ENCODE data around the gene RNF207. TPM values are rescaled to one million over a fixed set of nuclear protein-coding genes. Genes with fewer than 3 reads are reported as not detected.

Gene RNF207
- total RNA-seq, 1 experiment from 2014 or later = 4.9 TPM

DNA sequence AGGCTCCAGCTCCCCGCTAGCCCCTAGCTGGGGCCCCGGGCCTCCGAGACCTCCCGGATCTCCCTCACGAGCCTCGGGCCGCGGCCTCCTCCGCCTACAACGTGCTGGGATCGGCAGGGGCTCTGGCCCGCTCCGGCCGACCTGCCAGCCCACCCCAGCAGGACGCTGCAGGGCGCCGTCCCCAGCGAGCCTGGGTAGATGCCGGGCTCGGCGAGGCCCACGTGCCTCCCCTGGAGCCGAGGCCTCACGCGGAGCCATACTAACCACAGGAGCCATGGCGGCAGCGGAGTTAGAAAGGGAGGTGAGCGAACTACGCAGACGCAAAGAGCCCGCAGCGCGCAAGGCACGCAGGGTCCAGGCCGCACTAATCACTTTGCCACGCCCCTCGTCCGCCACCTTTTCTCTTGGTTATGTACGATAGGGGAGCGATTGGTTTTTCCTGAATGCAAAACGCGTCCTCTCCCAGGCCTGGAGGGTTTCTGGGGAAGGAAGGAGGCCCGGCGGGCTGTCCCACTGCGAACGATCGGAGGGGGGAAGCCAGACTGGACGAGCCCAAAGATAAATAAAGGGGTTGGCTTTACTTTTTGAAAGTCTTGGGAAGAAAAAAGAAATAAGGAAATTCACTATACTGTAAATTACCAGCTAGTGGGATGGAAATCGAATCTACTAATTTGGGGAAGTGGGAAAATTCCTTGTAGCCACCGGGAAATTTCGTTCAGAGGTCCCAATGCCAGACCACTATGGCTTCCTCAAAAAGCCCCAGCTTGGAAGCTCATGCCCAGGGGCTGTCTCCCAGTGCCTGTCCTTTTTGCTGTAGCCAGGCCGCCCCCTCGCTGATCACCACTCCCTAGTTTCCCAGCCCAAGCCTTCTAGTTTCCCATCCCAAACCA lies 6.4 kb upstream of the RNF207 start, which contains the start of gene RPL22:
Gene RPL22 (minus strand): TSS at position 298 of the 890 bp plus-strand sequence. CDS start 22 bp downstream, at position 276.
- Mint-ChIP-seq H3K4me3 (peak within 1 kb of the TSS; percentile 90 to 94), H3K4me1 (peaks cover 32 to 40% of the 10 kb centered on the region in 2 experiments), H3K27me3 (ENCODE audit: low read depth) (peaks cover 3% of the 10 kb centered on the region; the same call in 1 of the 2 replicates), H3K9me3 (no peaks in the 10 kb centered on the region), H3K27ac (peak within 1 kb of the TSS; percentile 92 to 99 (median 98)), H3K36me3 (ENCODE audit: insufficient read depth in 1 of 3, low read depth in 3 of 3) (peaks cover 30 to 40% (median 33%) of the 10 kb centered on the region in 3 experiments)
- peak within 1 kb of the TSS; percentile 90 for H3K14ac ChIP-seq (ENCODE audit: insufficient read depth, low read length)
- no peak within 1 kb of the TSS for H3K23ac ChIP-seq (ENCODE audit: insufficient read length, low read depth, low read length)
- peak within 1 kb of the TSS; percentile 98 for H3K9ac ChIP-seq (ENCODE audit: extremely low read depth, insufficient read length, low read length)
- peaks cover 25% of the 10 kb centered on the region; the same call in 1 of the 2 replicates for H3K79me2 ChIP-seq (ENCODE audit: insufficient read depth, low read length)
- no peaks in the 10 kb centered on the region for H3K27me3 ChIP-seq (ENCODE audit: insufficient read depth, low read length)
- H2AK5ac ChIP-seq (ENCODE audit: insufficient read length, low read length) = no peak within 1 kb of the TSS
- TF ChIP-seq, protein P1, sequence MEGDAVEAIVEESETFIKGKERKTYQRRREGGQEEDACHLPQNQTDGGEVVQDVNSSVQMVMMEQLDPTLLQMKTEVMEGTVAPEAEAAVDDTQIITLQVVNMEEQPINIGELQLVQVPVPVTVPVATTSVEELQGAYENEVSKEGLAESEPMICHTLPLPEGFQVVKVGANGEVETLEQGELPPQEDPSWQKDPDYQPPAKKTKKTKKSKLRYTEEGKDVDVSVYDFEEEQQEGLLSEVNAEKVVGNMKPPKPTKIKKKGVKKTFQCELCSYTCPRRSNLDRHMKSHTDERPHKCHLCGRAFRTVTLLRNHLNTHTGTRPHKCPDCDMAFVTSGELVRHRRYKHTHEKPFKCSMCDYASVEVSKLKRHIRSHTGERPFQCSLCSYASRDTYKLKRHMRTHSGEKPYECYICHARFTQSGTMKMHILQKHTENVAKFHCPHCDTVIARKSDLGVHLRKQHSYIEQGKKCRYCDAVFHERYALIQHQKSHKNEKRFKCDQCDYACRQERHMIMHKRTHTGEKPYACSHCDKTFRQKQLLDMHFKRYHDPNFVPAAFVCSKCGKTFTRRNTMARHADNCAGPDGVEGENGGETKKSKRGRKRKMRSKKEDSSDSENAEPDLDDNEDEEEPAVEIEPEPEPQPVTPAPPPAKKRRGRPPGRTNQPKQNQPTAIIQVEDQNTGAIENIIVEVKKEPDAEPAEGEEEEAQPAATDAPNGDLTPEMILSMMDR (conservative IDR thresholded peaks at IDR 0.05) = no peak
- peak within 1 kb of the TSS; percentile 73 for H2BK15ac ChIP-seq (ENCODE audit: low read depth, low read length)
- H3K56ac ChIP-seq (ENCODE audit: insufficient read length, low read depth, low read length) = no peak within 1 kb of the TSS
- H4K20me1 ChIP-seq (ENCODE audit: control insufficient read depth, insufficient read depth, insufficient read length) = no peaks in the 10 kb centered on the region
- H4K91ac ChIP-seq (ENCODE audit: insufficient read length, low read depth, low read length) = peak within 1 kb of the TSS; percentile 53
- no peak within 1 kb of the TSS for H4K8ac ChIP-seq (replicated peaks; ENCODE audit: insufficient read length, low read depth, low read length)
- no CpG with 5 or more reads among the region's 53 CpGs for WGBS (ENCODE audit: extremely low coverage, insufficient read length, low lambda C conversion rate)
- no peaks in the 10 kb centered on the region for H3K9me3 ChIP-seq (ENCODE audit: control insufficient read depth, low read depth, low read length)
- no peak within 1 kb of the TSS for H3T11ph ChIP-seq (ENCODE audit: low read length)
- H3K18ac ChIP-seq (ENCODE audit: insufficient read length, low read depth, low read length) = peak within 1 kb of the TSS; percentile 90
- H2BK12ac ChIP-seq (ENCODE audit: insufficient read length, low read depth, low read length) = peak within 1 kb of the TSS; percentile 92
- no peak within 1 kb of the TSS for H2BK20ac ChIP-seq (ENCODE audit: low read depth, low read length, poor library complexity, severe bottlenecking)
- peaks cover 15% of the 10 kb centered on the region for H3K23me2 ChIP-seq (ENCODE audit: insufficient read length, low read depth, low read length, poor library complexity, severe bottlenecking)
- H2BK5ac ChIP-seq (ENCODE audit: insufficient read length, low read length) = peak within 1 kb of the TSS; percentile 82
- no peak within 1 kb of the TSS for H2AFZ ChIP-seq (ENCODE audit: low read length)
- peak within 1 kb of the TSS; percentile 69 for H3K27ac ChIP-seq (ENCODE audit: insufficient read length, low read depth, low read length)
- H3K79me1 ChIP-seq (ENCODE audit: insufficient read depth, low read depth, low read length, poor library complexity, severe bottlenecking) = no peaks in the 10 kb centered on the region
- peak within 1 kb of the TSS; percentile 18; the same call in 1 of the 2 replicates for H3K4ac ChIP-seq (ENCODE audit: low read depth, low read length)
- H3K4me1 ChIP-seq (ENCODE audit: insufficient read depth, low read length) = peaks cover 4% of the 10 kb centered on the region; the same call in 1 of the 2 replicates
- peak within 1 kb of the TSS; percentile 89 for H4K5ac ChIP-seq (ENCODE audit: insufficient read length, low read depth, low read length)
- peak within 1 kb of the TSS; percentile 91 for H3K4me2 ChIP-seq (ENCODE audit: insufficient read depth, insufficient read length, low read length)
- peak; percentile 98 for DNase-seq
- H2BK120ac ChIP-seq (ENCODE audit: low read depth, low read length, poor library complexity, severe bottlenecking) = no peak within 1 kb of the TSS
